IMR-90 (cell line): Measurements from ENCODE around the gene ALK.

Experiments used
- CEBPB ChIP-seq: IDR thresholded peaks from 2 replicates; pipeline ENCODE4 v1.6.1; 2012; ENCODE audit warnings: low read depth, low read length, improper control_type of control experiment
- CTCF ChIP-seq: conservative IDR thresholded peaks from 2 replicates; pipeline ENCODE4 v1.5.1; 2012; ENCODE audit warnings: mild to moderate bottlenecking, low read depth, low read length, improper control_type of control experiment
- MXI1 ChIP-seq: IDR thresholded peaks from 2 replicates; pipeline ENCODE4 v1.6.1; 2012; ENCODE audit warnings: low read depth, mild to moderate bottlenecking, low read length, moderate library complexity, borderline replicate concordance
- NFE2L2 ChIP-seq: fragments of 150-350 bp; IDR thresholded peaks from 2 replicates; pipeline ENCODE4 v1.6.1; 2016; ENCODE audit warnings: low read depth, mild to moderate bottlenecking, low read length
- POLR2A ChIP-seq: IDR thresholded peaks from 2 replicates; pipeline ENCODE4 v1.6.1; 2012; ENCODE audit warnings: mild to moderate bottlenecking, low read depth, low read length
- RAD21 ChIP-seq: IDR thresholded peaks from 2 replicates; pipeline ENCODE4 v1.6.1; 2012; ENCODE audit warnings: low read length, improper control_type of control experiment
- RCOR1 ChIP-seq: IDR thresholded peaks from 2 replicates; pipeline ENCODE4 v1.6.1; 2012; ENCODE audit warnings: mild to moderate bottlenecking, low read length, improper control_type of control experiment; ENCODE audit not compliant: insufficient replicate concordance
- RFX5 ChIP-seq: IDR thresholded peaks from 2 replicates; pipeline ENCODE4 v1.8.0; 2012; ENCODE audit warnings: low read depth, mild to moderate bottlenecking, low read length, moderate library complexity
- SMC3 ChIP-seq: fragments of 150-350 bp; IDR thresholded peaks from 2 replicates; pipeline ENCODE4 v1.6.1; 2016; ENCODE audit warnings: low read depth, mild to moderate bottlenecking, antibody characterized with exemption, low read length, moderate library complexity
- USF2 ChIP-seq: fragments of 150-350 bp; IDR thresholded peaks from 2 replicates; pipeline ENCODE4 v1.6.1; 2017; ENCODE audit warnings: mild to moderate bottlenecking, antibody characterized with exemption, low read length, low read depth

- TF ChIP-seq CTCF (no peak), SMC3 (no peak), RCOR1 (no peak), POLR2A (no peak), USF2 (peak; percentile 17; the same call in 1 of the 2 replicates), RFX5 (no peak), MXI1 (no peak), RAD21 (no peak), CEBPB (no peak), NFE2L2 (no peak)
Measured at GRCh38 chr2:29777161-29777560, 144.2 kb downstream of the ALK start.
